SH-SY5Y (cell line): Measurements from ENCODE around the gene PLA2G2D.

Source experiments
- GATA2 ChIP-seq: IDR thresholded peaks from 2 replicates; pipeline ENCODE4 v1.6.1; 2011; ENCODE audit warnings: mild to moderate bottlenecking, low read depth, low read length
- GATA3 ChIP-seq: IDR thresholded peaks from 2 replicates; pipeline ENCODE4 v1.6.1; 2011; ENCODE audit warnings: low read depth, mild to moderate bottlenecking, low read length, moderate library complexity

GRCh38 chr1:20134995-20135394, 15.7 kb upstream of the PLA2G2D start:
- TF ChIP-seq GATA3 (no peak), GATA2 (no peak)
